HG03520 (cell line): Measurements from ENCODE around the gene TEX53.

Experiments used
- ATAC-seq: cut with Tn5 transposase; IDR thresholded peaks from one replicate; pipeline ENCODE4 v1.9.1; 2021; ENCODE audit warnings: mild to moderate bottlenecking, moderate library complexity; ENCODE audit not compliant: unreplicated experiment

Gene TEX53

GRCh38 chr9:114641967-114642366 lies 15.6 kb downstream of the TEX53 start:
- no peak for ATAC-seq

- ATAC-seq = no peak
Observed at GRCh38 chr9:114638404-114638803, 19.2 kb downstream of the TEX53 start.

GRCh38 chr9:114634387-114634786 lies 23.2 kb downstream of the TEX53 start:
- ATAC-seq = no peak

- no peak for ATAC-seq
Observed at GRCh38 chr9:114633438-114634089, 24.0 kb downstream of the TEX53 start.

GRCh38 chr9:114631166-114631565 lies 26.4 kb downstream of the TEX53 start:
- no peak for ATAC-seq

- ATAC-seq = no peak
Observed at GRCh38 chr9:114629563-114630090, 28.0 kb downstream of the TEX53 start.

- no peak for ATAC-seq
Observed at GRCh38 chr9:114627553-114627952, 30.1 kb downstream of the TEX53 start.

- no peak for ATAC-seq
Observed at GRCh38 chr9:114626415-114627020, 31.1 kb downstream of the TEX53 start.

GRCh38 chr9:114624677-114625076 lies 32.9 kb downstream of the TEX53 start:
- ATAC-seq = no peak

- no peak for ATAC-seq
Observed at GRCh38 chr9:114621975-114622609, 35.5 kb downstream of the TEX53 start.

- no peak for ATAC-seq
Observed at GRCh38 chr9:114621561-114621960, 36.0 kb downstream of the TEX53 start.

GRCh38 chr9:114619191-114619761 lies 38.3 kb downstream of the TEX53 start:
- ATAC-seq = peak; percentile 36

GRCh38 chr9:114616684-114617520 lies 40.7 kb downstream of the TEX53 start:
- peak; percentile 66 for ATAC-seq

- no peak for ATAC-seq
Observed at GRCh38 chr9:114614373-114614772, 43.2 kb downstream of the TEX53 start.

- ATAC-seq = no peak
Observed at GRCh38 chr9:114613919-114614318, 43.7 kb downstream of the TEX53 start.

- ATAC-seq = no peak
Observed at GRCh38 chr9:114613087-114613486, 44.5 kb downstream of the TEX53 start.

GRCh38 chr9:114612272-114612923 lies 45.2 kb downstream of the TEX53 start:
- ATAC-seq = no peak

GRCh38 chr9:114611516-114612271 lies 45.9 kb downstream of the TEX53 start:
- peak; percentile 39 for ATAC-seq

- no peak for ATAC-seq
Observed at GRCh38 chr9:114608525-114608796, 49.1 kb downstream of the TEX53 start.
